ENCODE results near the gene TTLL10.

DNA sequence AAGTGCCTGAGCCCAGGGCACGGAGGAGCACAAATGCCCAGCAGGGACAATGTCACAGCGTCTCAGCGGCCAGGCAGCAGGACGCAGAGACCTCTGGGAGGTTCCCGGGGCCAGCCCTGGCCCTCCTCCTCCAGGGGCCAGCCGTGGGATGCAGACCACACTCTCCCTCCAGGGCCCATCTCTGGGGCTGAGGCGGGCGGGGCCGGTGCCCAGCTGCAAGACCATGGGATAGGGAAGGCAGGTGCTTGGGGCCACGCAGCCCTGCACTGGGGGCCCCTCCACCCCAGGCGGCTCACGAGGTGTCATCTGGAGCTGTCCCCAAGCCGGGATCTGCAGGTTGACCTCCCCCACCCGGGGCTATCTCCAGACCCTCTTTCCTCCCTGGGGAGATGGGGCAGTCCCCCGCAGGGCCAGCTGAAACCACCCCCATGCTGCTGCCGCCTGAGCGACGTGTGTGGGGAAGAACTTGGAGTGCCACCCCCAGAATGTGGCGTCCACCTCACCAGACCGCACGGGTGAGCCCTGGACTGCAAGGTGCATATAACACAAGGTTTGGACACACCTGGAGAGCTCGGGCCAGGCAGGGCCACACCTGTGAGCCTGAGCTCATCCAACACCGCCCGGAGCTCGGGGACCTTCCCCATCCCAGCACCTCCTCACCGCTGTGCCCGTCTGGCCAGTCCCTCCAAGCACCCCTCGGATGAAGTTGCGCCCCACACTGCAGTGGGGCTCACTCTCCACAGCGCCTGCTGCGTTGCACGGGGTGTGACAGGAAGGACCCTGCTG is 4.1 kb upstream of the TTLL10 start:
- TF ChIP-seq RAD21 (IDR thresholded peaks at IDR 0.05; ENCODE audit: low read length) (no peak), POLR2A (IDR thresholded peaks at IDR 0.05; ENCODE audit: low read depth, low read length) (no peak), RFX5 (IDR thresholded peaks at IDR 0.05; ENCODE audit: low read depth, low read length) (no peak), MAZ (IDR thresholded peaks at IDR 0.05; ENCODE audit: borderline replicate concordance, low read depth, low read length) (no peak), CEBPB (IDR thresholded peaks at IDR 0.05; ENCODE audit: low read depth, low read length) (no peak), MXI1 (IDR thresholded peaks at IDR 0.05; ENCODE audit: borderline replicate concordance, low read depth, low read length) (no peak), SMC3 (IDR thresholded peaks at IDR 0.05; ENCODE audit: low read depth, low read length) (no peak), BHLHE40 (IDR thresholded peaks at IDR 0.05; ENCODE audit: low read depth, low read length) (no peak), FOS (IDR thresholded peaks at IDR 0.05; ENCODE audit: low read depth, low read length) (no peak)
- TF ChIP-seq, protein P1, sequence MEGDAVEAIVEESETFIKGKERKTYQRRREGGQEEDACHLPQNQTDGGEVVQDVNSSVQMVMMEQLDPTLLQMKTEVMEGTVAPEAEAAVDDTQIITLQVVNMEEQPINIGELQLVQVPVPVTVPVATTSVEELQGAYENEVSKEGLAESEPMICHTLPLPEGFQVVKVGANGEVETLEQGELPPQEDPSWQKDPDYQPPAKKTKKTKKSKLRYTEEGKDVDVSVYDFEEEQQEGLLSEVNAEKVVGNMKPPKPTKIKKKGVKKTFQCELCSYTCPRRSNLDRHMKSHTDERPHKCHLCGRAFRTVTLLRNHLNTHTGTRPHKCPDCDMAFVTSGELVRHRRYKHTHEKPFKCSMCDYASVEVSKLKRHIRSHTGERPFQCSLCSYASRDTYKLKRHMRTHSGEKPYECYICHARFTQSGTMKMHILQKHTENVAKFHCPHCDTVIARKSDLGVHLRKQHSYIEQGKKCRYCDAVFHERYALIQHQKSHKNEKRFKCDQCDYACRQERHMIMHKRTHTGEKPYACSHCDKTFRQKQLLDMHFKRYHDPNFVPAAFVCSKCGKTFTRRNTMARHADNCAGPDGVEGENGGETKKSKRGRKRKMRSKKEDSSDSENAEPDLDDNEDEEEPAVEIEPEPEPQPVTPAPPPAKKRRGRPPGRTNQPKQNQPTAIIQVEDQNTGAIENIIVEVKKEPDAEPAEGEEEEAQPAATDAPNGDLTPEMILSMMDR (conservative IDR thresholded peaks at IDR 0.05; ENCODE audit: low read depth, low read length), result no peak
- TF ChIP-seq, protein P2, sequence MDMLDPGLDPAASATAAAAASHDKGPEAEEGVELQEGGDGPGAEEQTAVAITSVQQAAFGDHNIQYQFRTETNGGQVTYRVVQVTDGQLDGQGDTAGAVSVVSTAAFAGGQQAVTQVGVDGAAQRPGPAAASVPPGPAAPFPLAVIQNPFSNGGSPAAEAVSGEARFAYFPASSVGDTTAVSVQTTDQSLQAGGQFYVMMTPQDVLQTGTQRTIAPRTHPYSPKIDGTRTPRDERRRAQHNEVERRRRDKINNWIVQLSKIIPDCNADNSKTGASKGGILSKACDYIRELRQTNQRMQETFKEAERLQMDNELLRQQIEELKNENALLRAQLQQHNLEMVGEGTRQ (IDR thresholded peaks at IDR 0.05; ENCODE audit: low read depth, low read length), result no peak
